GM19324 (cell line): ENCODE measurements around the gene ANAPC13.

Experiments
- ATAC-seq: cut with Tn5 transposase; IDR thresholded peaks from one replicate; pipeline ENCODE4 v1.9.1; 2021; ENCODE audit warnings: mild to moderate bottlenecking, moderate library complexity; ENCODE audit not compliant: unreplicated experiment, low FRiP score

The ANAPC13 gene

DNA sequence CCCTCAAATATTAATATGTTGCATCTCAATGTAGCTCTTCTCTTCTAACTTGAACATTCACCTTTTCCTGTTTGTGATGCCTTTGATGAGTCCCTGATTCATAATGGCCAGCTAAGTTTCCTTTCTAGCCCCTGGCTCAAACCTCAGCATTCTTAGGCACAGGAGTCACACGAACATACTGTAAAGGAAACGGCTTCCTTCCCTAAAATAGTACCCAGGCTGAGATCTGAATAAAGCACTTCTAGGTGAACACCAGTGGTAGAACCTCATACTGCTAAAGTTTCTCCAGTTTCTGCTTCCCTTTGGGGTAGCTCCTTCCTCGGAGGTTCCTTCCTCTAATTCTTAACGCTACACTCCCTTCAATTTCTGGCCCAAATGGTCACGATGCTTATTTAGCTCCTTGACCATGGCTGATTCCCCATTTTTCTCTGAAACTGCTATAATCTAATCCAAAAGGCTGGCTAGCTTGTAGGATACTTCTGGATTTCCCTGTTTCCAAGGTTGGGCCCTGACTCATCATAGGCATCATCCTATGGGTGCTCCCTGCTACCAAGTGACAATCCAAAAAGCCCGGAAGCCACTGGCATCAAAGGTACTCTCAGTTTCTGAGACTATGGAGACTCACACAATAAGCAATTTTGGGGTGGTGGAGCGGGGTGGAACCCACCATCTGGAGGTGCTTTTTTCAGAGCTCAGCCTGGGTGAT lies 2.4 kb downstream of the ANAPC13 start:
- no peak for ATAC-seq

DNA sequence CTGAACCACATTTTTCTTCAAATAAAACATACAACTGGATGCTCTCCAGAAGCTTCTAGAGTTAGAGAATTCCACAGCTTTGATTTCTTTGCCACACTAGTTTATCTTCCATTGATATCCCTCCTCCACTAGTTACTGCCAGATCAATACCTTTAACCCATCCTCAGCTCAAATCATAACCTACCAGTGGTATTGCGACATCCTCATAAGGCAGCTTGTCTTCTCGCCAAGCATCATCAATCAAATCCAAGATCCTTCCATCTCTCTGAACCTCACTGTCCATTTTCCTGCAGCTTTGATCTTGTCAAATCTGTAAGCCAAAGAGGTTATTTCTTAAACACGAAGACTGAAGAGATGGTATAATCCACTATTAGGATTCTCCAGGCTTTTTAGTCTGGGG lies 3.2 kb downstream of the ANAPC13 start:
- no peak for ATAC-seq

DNA sequence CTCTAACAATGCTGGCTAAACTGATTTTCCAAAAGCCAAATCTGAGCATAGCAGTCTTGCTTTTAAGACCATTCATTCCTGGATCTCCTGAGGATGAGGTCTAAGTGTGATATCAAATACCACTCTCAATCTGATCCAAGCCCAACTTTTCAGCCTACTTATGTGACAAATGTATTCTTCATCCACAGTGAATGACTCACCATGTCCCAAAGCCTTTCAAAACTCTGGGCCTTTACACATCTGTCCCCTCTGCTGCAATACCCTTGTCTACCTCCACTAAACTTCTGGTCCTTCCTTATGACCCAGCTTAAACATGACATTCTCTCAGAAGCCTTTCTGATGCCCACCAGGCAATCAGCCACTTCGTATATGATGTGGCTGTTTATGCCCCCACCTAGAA lies 4.6 kb downstream of the ANAPC13 start:
- ATAC-seq: no peak

DNA sequence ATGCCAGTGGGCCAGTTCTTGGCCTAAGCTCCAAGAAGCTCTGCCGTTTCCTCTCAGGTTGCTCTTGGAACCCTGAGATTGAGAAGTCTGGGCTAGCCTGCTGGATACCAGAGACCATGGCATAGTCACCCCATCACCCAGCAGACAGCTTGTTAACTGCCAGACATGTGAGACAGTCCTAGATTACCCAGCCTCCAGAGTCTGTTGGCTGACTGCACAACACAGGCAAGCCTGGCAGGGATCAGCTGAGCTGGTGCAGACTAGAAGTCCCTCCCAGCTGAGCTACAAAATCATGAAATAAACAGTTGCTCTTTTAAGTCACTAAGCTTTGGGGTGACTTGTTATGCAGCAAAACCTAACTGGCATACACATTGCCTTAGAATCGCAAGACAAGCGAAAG lies 5.2 kb downstream of the ANAPC13 start:
- no peak for ATAC-seq

DNA sequence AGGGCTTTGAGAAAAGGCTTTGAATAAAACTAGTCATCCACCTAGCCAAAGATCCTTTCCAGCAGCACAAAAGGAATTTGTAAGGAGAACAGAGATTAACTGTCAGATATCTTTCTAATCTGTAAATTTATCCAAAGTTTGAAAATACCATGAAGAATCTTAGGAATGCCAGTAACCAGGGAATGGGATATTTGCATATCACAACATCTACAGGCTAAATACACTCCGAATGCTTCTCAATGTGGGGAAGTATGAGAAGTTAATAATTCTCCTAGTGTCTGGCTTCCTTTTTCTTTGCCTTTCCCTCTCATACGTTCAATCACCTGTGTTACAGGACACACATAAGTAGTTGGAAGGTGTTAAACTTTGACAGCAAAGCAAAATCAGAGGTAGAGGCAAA lies 7.8 kb downstream of the ANAPC13 start:
- no peak for ATAC-seq

DNA sequence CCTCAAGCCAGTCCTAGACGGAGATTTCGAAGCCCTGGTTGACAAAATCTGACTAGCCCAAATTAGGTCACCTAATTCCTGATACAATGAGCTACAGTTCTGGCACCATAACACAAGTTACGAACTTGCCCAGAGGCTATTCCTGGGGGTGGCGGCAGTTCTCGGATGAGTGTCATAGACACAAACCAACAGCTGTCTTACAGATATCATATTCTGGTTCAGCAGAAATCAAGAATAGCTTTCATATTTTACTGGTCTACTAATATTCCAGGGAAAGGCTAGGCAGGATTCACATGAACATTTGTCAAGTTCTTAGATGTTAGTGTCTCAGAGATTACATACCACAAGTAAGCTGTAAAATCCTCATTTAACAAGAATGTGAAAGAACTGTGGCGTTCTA lies 8.8 kb downstream of the ANAPC13 start:
- ATAC-seq: no peak

DNA sequence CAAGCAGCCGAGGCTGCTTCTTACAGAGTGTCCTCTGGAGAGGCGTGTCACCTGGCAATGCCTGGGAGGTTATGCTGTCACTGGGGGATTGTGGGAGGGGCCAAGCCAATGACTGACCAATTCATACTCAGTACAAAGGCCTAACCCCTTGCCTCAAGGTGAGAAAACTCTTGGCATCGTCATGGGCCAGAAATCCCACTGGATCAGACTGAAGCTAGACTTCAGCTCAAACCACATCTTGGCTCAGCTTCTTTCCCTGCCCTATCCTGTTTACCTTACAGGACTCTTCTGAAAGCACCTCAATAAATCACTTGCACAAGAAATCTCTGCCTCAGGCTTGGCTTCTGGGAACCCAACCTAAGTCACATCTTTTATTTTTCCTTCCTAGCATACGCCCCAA lies 9.5 kb downstream of the ANAPC13 start:
- no peak for ATAC-seq

DNA sequence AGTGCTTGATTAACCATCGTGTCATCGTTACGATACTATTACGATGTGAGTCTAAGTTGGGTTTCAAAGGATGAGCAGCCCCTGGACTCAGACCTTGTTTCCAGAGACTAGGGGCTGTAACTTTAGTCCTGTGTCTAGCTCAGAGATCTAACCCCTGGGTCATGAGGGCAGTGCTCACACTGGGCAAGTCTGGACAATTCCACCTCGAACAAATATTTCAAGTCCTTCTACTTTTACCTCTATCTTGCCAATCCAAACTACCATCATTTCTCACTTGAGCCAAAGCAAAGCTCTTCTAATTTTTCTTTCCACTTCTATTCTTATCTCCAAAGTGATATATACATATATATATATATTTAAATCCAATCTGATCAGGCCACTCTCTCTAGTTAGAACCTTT lies 10.8 kb downstream of the ANAPC13 start:
- ATAC-seq: no peak

DNA sequence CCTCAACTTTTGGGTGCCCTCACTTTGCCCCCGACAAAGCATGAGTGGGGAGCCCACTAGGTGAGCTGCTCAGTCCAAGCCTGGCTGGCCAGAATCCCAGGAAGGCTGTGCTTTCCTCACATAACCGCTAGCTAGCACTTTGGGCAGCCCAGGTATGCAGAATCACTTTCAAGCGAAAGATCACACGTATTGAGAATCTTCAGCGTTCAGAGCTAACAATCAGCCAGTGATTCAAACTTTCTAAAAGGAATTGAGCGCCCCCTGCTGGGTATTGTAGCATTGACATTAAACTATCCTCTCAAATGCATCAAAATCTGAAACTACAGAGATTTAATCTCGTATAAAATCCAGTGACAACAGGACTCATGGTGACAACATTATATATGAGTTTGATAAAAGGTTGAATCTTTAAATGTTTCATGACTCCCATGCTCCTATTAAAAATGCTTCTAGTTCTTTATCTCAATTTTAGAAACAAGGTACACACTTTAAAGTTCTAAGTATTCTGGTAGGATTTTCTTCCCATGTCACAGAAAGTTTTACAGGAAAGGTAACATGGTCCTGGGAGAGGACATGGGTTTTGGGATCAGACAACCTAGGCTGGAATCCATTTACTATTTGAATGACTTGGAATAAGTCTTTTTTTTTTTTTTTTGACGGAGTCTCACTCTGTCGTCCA lies 11.8 kb downstream of the ANAPC13 start:
- no peak for ATAC-seq

DNA sequence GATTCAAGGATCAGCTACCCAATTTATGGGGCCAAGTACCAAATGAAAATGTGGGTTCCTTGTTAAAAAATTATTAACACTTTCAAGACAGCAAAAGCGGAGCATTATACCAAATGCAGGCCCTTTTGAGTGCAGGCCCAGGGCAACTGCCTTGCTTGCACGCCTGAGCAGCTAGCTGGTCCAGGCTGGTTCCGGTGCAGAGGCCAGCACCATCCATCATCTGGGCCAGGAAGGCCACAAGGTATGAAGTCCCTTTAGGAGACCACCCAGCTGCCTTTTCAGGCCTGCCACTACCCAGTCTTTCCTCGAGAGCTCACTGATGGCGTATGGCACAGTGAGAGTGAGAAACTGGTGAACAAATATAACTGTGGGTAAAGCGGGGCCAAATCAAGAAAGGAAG lies 13.0 kb downstream of the ANAPC13 start:
- ATAC-seq: no peak

DNA sequence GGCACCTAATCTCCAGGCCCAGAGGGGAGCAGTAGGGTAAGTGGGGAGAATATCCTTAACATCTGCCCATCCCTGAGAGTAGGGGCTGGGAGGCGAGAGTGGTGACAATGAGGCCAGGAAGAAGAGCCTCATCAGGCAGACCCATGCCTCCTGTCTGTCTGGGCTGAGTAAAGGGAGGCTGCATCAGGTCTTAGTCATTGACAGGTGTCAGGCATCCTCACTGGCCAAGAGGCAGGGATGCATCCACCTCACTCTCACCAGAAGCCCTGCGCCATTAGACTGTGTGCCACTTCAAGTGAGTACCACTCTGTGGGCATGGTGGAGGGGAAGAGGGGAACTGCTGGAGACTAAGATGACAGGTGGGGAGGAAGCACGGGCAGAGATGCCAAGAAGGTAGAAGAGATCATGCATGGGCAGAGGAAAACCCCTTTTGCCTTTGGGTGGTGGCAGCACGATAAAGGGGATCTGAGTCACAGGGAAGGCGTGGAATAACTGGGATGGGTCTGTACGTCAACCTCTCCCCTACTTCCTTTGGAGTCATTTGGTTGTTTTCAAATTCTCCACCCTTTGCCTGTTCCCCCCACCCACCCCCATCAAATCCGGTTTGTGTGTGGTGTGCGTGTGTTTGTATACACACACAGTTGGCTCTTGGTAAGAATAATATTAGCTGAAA lies 14.1 kb downstream of the ANAPC13 start:
- no peak for ATAC-seq

DNA sequence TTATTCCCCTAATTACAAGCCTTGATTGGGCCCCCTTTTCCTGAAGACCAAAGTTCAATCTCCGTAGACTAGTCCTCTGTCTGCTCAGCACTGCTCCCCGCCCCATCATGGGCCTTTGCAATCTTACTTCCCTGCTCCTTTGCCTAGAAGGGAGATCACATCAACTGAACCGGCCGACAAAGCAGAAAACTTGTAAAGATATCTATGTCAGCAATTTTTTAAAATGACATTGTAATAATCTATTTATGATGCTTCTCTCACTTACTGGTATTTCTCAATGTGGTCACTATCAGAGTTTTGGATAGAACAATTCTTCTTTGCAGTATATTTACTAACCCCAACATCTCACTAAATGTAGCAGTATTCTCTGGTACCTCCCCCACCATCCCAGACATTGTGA lies 17.3 kb downstream of the ANAPC13 start:
- no peak for ATAC-seq

DNA sequence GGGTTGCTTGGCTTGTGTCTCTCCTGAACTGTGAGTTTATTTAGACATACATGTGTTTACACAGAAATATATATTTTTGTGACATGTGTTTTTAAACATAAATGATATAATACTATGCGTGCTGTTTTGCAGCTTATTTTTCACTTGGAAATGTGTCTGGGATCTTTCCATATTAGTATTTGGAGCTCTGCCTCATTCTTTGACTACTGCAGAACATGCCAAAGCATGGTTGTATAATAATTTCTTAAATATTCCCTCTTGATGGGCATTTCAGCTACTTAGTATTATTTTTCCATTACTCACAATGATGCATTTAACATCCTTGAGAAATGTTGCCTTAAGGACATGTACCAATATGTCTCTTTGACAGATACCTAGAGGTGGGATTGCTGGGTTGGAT lies 19.5 kb downstream of the ANAPC13 start:
- no peak for ATAC-seq

DNA sequence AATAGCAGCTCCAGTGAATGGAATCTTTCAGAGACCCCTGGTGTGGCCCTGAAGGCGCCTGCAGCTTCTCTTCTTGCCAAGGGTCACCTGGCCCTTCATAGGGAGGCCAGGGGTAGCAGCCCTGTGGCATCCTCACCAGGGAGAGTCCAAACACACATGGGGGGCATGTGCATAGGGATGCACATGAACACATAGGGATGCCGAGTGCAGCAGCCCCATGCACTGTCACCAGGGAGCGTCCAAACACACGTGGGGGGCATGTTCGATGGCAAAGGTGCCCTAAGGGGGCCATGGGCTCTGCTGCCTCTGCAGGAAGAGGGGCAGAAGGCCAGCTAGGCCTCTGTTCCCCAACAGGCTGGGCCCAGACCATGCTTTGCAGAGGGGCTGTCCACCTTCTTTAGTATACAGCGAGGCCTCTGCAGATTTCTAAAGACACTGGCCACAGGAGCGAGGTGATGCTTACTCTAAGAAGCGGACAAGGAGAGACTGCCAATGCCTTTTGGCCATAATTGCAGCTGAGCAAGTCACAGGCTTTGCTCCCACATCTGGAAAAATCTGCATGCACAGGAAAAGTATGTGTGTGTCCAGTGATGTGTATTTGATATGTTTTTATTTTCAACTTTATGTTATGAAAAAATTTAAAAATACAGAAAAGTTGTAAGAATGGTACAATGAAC lies 21.0 kb downstream of the ANAPC13 start:
- ATAC-seq: no peak

DNA sequence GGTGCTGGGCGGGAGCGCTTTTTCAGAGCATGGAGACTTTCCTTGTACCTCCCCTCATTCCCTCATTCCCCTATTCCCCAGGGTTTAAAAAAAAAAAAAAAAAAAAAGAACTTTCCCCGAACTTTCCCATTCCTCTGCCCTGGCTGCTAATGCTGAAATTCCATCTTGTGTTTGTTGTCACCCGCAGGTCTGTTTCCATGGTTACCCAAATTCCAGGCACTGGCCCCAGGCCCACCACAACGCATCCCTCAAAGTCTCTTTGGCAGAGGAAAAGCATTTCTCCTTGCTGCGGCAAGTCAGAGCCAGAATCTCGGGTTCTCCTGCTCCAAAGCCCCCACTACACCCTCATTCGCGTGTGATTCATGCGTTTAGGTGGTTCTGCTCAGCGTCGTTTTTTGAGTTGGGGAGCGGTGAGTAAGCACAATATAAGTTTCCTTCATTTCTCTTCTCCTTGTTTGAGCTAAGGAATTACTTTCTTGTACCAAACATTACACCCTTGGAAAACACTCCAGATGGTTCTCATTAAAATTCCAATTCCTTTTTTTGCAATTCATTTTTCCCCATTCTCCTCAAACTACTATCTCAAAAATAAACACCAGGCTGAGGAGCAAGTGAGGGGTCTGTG lies 21.6 kb downstream of the ANAPC13 start:
- no peak for ATAC-seq

DNA sequence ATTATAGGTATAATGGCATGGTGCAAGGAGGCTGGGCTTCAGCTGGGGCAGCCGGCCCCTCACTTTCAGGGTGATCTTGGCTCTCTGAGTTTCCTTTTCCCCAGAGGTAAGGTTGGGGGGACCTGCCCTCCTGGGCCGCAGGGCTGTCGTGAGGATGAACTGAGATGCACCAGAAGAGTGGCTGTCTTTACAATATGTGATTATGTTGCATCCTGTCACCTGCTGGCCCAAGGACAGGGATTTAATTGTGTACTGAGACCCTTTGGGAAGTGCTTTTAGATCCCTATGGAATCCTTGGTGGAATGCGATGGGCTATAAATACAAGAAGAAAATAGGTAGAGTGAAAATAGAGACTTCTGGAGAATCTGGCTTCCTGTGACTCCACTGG lies 22.1 kb downstream of the ANAPC13 start:
- ATAC-seq: no peak

DNA sequence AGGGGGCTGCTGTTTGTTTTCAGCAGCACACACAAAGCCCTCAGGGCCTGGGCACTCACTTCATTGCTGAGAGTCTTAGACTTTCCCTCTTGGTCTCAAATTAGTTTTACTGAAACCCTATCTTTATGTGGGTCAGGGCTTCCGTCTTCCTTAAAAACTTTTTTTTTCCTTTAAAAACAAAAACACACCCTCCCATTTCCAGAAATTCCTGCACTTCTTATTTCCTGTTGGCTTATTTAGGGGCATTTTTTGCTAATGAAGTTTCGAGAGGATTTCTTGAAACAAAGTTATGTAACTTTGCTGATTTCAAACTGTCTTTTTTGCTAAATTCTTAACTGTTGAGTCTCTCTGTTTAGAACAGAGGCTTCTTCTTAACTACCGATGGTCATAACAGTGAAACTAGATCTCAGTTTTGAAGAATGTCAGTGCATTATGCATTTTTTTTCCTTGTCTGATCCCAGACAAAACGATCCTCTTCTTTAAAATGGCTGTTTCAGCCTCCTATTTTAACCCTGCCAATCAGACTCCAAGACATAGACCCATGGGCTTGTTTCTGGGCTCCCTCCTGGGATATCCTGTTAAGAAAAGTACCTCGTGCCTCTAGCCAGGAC lies 23.3 kb downstream of the ANAPC13 start:
- no peak for ATAC-seq

DNA sequence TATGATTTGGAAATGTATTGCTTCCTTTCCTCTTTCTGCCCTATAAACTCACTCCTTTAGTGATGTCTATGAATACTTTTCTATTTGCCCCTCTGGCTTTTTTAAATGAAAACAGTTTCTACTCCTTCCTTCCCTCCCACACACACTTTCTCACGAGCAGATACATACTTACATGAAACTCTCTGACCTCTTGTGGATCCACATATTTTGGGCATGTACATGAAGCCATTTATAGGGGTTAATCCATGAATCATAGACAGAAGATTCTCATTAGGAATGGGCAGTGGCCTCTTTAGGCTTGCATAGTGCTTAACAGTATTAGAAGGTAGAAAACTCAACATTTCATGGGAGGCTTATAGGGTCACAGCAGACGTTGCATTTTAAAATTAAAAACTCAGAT lies 24.8 kb downstream of the ANAPC13 start:
- no peak for ATAC-seq

DNA sequence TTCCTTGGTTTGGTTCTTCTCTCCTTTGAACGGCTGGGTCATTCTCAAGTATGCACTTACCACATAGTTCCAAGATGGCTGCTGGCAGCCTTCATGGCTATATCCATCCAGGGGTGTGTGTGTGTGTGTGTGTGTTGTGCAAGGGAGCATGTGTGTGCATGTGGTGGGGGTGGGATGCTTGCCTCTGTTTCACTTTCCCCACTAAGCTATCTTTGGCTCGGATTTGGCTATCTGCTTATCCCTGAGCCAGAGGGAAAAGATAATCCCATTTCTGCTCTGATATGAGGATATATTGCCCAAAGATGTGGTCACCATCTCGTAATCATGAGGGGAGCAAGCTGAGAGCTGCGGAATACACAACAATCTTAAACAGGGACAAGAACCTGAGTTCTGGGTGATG lies 26.2 kb downstream of the ANAPC13 start:
- no peak for ATAC-seq

DNA sequence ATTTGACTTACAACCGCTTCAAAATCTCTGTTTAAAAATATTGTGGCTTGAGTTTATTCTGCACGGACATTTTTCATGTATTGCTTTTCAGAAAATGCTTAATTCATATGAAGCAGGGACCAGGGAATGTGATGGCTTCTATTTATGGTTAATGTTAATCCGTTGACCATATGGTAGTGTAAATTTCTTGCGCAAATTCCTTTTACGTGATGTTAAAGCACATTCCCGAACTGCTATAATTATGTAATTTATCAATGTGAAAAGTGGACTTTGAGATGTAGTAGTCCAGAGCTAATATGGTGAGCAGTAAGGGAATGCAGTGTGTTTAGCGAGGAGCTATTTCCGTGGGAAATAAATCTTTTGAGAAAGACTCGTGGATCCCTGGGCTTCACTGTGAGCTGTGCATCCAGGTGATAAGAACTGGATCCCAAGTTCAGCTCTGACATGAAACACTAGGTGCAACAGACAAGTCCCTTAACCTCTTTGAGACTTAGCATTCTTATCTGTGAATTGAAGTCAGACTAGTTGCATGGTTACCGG lies 27.3 kb downstream of the ANAPC13 start:
- ATAC-seq: no peak
